GM19043 (cell line): ENCODE results near the gene MPRIP.
"Not testable (repeated sequence)": the region's sequence is repeated elsewhere in the genome, so short reads cannot be mapped to it uniquely, and the experiment has no call there.

Experiments used
- ATAC-seq: cut with Tn5 transposase; IDR thresholded peaks from one replicate; pipeline ENCODE4 v1.9.1; 2021; ENCODE audit warnings: low read depth; ENCODE audit not compliant: unreplicated experiment

Gene MPRIP

DNA sequence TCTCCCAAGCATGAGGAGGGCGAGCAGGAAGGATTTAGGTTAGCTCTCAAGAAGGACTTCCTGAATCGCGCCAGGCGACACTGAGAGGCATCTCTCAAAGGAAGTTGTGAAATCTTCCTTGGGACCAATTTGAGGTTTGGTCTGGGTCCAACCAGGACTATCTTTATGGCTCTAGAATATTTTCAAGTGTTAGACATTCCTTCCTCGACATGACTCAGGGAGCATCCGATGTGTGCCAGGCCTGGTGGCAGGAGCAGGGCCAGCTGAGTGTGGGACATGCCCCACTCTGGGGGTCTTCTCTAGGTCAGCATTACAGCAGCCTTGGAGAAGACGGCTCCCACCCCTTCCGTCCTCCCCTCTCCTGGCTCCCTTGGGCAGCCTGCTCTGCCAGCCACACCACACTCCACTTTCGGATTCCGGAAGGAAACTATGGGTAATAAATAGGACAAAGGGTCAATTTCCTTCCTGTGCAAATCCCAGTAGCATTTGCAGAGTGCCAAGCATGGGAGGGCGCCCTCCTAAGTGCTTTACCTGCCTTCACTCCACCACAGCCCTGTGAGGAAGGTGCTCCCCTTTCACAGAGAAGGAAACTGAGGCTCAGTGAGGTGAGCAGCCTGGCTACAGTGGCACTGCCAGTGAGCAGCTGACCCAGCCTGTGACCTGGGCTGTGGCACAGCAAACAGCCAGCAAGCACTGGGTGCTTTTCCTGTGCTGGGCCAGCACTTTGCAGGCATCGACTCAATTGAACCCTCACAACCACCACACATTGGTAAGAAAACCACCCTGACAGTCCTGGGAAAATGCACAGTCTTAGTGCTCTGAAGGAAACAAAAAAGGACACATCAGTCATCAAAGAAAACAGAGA, 31.0 kb upstream of the MPRIP start:
- ATAC-seq: not testable (repeated sequence)

DNA sequence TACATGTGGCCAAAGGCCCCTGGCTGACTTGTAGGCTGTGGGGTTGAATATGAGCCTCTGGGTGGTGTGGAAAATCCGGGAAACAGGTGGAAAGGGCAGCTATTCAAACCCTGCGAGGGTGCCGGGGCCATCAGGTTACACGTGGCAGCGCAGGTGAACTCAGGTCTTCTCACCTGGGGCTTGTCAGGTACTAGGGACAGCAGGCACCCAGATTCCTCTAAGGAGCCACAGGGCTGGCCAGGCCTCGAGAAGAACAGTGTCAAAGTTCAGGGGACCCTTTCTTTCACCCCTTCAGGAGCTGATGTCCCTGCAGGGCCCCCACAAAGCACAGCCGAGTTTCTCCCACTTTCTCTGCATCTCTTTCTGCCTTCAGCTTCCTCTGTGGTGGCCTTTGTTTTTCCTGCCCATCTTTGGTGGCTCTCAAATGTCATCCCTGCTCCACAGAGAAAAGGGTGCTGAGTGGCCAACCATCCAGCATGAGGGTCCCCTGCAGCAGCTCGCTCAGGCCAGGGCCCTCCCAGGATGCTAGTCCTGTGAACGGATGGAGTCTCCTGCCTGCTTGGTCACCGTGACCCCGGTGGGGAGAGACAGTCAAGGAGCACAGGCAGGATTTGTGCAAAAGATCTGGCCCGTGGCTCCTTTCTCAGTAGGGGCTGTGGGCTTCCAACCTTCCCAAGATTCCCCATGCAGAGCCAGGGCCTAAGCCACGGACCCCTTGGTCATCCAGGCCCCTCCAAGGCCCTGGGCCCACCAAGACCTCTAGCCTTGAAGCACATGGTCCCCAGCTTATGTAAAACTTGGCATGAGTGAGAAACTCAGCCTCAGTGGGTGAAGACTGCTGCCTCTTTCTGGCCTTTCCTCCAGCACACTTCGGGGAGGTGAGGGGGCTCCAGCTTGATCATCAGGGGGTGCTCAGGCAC, 28.2 kb upstream of the MPRIP start:
- not testable (repeated sequence) for ATAC-seq

DNA sequence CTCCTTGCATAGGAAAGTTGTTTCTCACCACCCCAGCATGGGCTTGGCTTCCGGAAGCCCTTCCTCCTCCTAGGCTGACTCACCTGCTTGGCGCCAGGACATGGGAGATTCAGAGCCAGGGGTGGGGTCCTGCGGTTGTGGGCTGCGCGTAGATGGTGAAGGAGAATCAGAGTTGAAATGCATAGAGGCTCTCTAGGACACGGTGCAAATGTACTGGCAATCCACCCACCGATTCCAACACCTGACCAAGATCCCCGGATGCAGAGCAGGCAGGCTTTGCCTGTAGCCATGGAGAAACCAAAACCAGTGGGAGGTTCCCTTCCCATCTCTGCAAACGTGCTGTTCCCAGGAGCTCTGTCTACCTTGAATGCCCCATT, 27.5 kb upstream of the MPRIP start:
- ATAC-seq: not testable (repeated sequence)

DNA sequence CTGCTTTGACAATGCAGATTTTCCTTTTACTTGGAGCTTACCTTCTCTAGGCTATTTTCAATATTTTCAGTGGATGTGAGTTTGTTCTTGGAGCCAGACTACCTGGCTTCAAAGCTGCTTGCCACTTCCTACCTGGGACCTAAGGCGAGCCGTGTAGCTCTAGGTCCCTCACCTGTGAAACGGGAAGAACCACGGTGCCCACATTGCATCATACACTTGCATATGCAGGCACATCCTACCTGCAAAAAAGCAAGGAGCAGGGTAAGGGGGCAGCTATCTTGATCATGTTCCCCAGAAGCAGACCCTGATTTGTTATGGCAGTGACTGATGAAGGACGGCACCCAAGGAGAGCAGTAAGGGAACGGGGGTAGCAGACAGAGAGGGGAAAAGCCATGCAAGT, 27.0 kb upstream of the MPRIP start:
- no peak for ATAC-seq

DNA sequence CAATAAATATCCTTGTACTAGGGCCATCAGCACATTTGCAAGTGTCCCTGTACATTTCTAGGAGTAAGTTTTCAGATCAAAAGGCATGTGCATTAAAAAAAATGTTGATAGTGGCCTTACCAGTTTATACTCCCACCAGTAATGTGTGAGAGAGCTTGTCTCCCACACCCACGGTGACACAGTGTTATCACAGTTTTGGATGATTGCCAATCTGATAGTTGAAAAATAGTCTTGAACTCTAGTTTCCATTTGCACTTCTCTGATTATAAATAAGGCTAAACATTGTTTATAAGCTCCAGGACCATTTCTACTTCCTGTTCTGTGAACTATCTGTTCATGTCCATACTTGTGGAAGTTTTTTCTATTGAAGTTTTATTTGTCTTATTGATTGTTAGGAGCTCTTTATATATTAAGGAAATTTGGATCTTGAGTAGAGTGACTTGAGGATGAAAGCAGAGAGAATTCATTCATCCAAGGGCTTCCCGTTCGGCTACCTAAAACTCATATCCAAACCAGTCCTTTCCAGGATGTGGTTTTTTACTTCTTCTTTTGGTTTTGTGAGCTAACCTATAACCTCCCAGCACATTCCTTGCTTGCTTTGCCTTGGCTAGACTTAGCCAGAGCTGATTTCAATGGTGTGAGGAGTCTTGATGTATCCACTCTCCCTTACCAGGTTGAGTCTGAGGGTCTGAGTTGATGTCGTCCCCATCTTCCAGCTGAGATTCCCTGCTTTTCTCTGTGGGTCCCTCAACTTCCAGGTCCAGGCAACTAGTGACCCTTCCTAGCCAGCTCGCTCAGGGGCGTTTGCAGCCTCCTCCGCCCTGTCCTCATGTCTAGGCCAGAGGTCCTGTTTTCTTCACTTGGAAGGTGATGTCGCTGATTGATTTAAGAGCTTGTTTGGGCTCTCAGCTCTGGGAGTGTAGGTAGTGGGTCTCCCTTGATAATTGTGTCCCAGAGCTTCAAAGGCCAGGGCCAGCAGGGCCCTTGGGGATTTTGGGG, 25.8 kb upstream of the MPRIP start:
- not testable (repeated sequence) for ATAC-seq

DNA sequence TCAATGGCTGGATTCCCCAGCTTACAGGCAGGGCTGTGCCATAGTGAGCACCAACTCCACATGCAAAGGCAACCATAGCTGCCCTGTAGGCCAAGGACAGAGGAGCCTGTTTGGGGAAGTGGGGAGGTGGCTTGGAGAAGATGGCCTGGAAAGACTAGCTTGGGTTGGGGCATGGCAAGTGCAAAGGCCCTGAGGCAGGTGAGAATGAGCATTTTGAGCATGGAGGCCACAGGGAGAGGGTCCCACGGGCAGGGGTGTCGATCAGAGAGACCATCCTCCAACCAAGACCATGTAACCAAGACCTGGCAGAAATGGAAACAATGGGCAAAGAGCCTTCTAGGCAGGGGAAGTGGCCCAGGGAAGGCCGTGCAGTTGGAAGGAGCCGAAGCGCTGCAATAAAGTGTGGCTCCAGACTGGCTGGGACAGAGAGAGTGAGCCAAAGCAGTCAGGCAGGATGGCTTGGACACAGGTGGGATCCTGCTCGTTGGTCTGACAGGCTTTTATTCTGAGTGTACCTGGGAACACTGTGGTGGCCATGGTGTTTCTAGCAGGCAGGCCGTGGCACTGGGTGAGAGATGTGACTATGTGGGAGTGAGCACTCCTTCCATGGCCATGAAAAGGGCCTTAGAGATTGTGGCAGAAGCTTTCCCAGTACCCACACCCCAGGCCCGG, 24.8 kb upstream of the MPRIP start:
- no peak for ATAC-seq

DNA sequence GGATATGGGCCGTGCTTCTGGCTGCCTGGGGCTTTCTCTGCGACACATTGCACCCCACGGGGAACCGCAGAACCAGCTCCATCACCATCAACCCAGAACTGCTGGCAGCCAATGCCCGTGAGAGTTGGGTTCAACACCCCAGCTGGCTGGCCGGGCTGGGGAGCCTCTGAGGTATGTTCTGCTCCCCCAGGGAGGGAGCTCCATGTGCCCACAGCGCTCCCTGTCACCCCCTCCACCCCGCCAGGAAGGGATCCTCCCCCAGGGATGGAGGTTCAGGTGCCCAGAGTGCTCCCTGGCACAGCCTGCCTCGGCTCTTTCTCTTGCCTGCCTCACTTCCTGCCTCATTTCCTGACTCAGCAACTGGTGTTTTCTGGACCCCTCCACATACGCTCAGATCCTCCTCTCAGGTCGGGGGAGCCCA, 24.2 kb upstream of the MPRIP start:
- no peak for ATAC-seq

DNA sequence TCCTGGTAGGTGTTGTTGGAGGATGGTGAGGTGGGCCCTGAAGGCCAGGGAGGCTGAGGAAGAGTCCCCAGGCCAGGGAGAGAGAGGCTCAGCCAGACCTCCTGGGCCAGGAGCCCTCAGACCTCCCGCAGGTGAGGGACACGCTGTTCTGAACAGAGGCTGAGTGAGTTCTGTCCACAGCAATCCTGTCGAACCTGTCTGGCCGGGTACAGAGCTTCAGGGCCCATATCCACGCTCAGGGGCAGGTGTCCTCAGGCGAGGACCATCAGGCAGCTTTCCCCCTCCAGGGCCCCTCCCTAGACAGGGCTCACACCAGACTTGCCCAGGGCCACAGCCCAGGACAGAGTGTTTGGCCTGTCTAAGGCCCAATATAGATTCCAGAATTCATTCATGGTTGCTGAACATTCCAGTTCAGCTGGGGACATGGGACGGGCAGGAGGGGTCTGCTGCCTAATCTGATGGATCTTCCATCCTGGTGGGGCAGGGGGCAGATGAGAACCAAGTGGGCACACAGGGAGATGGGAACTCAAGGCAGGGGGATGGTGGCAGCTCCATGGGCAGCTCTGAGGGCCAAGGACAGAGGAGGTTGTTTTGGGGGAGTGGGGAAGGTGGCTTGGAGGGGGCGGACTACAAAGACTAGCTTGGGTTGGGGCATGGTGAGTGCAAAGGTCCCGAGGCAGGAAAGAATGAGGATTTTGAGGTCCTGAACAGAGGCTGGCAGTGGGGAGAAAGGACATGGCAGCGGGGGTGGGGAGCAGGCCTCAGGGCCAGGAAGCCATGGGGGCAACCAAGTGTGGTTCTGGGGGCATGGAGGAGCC, 23.4 kb upstream of the MPRIP start:
- no peak for ATAC-seq

DNA sequence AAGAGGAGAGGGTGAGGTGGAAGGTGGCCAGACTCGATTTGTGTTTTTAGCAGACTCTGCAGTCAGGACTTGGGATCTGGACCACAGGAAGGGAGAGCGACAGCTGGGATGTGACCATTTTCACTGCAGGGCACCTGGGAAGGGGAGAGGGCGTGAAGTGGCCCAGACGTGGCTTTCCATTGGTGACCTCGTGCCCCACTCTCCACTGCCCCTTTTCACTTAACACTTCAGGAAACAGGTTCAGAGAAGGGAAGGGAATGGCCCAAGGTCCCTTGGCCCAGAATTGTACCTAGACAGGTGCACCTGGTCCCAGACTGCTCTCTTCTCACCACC, 22.9 kb upstream of the MPRIP start:
- no peak for ATAC-seq

DNA sequence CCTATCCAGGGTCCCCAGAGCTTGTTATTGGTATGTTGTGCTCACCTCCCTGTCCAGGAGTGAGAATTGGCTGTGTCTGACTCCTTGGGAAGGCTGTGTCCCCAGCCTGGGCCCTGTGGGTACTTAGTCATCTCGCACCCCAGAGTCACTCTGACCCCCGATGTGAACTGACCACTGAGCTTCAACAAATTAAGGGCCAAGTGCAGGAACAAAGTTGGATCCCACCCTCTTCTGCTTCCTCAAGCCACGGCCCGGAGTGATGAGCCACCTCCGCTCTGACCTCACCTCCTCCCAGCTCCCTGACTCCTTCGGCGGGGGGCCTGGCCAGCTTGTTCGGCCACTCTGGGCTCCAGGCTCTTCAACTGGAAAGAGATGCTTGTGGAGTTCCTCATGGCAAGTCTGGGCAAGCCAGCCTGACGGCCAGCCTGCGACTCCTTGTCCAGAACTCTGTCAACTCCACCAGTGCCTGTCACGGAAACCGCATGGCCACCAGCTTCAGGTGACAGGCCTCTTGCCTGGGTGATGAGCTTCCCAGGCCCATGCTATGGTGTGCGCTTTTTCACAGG, 22.3 kb upstream of the MPRIP start:
- ATAC-seq: no peak

DNA sequence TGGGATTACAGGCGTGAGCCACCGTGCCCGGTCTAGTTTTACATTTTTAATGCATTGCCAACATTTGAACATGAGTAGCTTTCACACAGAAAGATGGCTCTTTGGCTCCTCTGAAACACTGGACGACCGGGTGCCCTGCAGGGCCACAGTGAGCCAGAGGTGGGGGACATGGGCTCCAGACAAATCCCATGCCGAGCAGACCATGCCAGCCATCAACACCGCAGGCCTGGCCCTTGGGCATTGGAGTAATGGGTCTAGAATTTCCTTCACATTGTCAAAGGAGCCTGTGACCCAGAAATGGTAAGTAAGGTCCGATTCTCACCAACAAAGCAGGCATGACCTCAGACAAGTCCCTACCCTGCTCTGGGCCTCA, 21.4 kb upstream of the MPRIP start:
- no peak for ATAC-seq

DNA sequence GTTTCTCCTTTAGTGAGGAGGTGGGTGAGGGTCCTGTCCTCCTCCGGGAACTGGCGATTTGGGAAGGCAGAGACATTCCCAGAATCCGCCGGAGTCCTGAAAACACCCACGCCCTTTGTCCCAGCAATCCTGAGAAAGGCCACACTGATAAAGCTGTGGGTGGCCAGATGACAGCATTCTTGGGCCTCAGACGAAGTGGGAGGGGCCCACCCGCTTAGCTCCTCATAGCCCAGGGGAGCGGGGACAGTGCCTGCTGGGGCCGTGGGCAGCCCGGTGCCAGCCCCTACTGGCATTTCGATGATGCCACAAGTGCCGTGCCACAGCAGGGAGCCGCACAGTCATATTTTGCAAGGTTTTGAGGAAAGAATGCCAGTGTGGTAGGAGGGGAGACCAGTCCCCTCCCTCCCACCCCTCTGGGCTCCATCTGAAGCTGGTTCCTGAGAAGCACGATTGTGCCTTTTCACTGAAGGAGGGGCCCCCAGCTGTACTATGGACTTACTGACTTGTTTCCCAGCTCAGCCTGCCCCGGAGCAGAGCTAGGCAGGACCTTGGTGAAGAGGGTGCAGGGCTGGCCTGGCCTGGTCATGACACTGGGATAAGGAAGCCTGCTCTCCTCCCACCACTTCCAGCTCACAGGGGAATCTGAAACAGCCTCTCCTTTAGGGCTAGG, 20.9 kb upstream of the MPRIP start:
- ATAC-seq: no peak

DNA sequence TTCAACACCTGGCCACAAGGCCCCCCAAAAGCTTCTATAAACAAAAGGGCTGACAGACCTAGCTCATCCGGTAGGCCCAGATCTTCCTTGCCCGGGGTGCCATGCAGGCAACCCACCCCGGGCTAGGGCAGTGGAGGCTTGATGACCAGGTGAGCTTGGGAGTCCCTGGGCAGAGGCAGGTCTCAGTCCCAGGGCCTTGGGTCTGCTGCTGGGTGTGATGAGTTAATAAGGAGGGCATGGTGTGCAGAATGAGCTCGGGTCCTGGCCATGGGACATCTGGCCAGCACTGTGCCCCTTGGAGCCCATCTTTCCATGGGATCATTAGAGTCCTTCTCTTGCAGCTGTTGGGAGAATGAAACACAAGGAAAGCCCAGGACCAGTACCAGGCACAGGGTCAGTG, 20.2 kb upstream of the MPRIP start:
- ATAC-seq: no peak

DNA sequence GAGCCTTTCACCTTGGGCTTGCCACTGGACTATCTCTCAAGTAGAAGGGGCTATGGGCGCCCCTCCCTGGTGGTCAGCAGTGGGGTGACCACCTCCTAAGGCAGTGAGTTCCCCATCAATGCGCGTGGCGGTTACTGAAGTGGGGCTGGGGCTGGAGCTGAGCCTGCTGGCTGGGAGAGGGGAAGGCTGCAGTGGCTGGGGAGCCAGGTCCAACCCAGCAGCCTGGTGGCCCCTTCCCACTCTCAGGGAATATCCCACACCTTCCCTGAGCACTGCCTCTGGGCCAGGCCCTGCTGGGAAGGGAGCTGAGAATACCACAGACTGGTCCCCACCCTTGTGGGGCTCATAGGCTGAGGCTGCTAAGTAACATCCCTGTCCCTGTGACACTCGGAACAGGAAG, 19.8 kb upstream of the MPRIP start:
- no peak for ATAC-seq

DNA sequence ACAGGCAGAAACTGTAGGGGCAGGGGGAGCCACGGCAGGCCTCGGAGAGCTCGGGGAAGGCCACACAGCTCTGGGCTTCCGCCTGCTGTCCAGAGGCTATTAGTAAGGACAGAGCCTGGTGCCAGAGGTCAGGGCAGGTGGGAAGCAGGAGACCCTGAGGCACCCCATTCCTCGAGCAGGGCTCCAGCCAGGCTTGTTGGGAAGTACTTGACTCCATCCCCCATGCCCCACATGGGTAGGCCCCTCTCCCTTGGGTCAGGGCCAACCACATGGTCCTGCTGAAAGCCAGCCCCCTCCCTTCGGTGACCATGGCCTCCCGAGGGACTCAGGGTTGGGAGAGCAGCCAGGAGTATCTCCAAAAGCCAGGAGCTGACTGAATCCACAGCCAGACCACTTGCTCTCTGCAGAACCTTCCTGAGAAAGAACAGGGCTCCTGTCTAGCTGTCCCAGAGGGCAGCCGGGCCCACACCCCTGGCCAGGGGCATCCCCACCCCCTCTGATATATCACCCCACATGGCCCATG, 17.4 kb upstream of the MPRIP start:
- no peak for ATAC-seq

DNA sequence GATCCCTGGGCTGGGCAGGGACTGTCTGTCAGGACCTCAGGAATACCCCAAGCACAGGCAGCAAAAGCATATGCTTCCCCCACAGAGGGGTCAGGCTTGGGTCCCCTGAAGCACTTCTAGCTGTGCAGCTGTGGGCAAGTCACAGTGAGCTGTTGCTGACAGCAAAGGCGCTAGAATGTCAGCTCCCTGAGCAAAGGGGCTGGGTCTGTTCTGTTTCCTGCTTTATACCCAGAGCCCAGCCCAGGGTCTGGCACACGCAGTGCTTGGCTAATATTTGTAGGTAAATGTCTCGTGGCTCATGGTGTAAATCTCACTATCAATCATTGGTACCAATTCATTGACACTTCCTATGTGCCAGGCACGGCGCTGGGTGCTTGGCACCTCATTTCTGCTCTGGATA, 16.6 kb upstream of the MPRIP start:
- no peak for ATAC-seq

DNA sequence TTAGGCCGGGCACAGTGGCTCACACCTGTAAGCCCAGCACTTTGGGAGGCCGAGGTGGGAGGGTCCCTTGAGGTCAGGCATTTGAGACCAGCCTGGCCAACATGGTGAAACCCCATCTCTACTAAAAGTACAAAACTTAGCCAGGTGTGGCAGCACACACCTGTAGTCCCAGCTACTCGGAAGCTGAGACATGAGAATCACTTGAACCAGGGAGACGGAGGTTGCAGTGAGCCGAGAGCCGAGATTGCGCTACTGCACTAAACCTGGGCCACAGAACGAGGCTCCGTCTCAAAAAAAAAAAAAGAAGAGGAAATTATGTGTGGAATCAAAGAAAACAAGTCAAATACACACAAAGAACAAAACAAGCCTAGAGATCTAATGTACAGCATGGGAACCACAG, 16.1 kb upstream of the MPRIP start:
- ATAC-seq: no peak

DNA sequence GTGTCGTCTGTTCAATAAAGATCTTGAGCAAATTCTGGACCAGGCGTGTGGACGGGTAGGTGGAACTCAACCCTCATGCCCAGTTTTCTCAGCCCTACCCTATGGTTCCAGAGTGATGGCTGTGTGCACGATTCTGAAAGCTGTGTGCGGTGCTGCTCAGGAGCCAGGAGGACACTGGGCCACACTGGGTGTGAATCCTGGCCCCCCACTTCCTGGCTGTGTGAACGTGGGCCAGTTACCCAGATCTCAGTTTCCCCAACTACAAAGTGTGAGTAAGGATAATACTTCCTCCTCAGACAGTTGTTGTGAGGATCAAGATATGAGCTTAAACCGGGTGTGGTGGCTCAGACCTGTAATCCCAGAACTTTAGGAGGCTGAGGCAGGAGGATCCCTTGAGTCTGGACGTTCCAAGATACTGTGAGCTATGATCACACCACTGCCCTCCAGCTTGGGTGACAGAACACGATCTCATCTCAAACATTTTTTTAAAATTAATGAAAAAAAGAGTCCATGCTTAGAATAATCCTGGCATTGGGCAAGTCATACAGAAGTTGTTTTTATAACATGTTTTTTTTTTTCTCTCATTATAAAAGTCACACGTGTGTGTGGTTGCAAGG, 14.7 kb upstream of the MPRIP start:
- ATAC-seq: no peak
